Endothelial cell (in vitro differentiated cells): ENCODE measurements around the gene EEF1G. TPM values are rescaled to one million over a fixed set of nuclear protein-coding genes. Genes with fewer than 3 reads are reported as not detected.
"Not testable (repeated sequence)": the region's sequence is repeated elsewhere in the genome, so short reads cannot be mapped to it uniquely, and the experiment has no call there.

Experiments
- DNase-seq: peaks from one replicate; pipeline ENCODE4 v3.0.0; 2021; ENCODE audit warnings: low spot score
- H3K27ac Mint-ChIP-seq: one replicate; pipeline ENCODE4 v1.8.0; 2021; ENCODE audit warnings: mixed read lengths, inconsistent platforms; ENCODE audit not compliant: unreplicated experiment
- H3K27me3 Mint-ChIP-seq: one replicate; pipeline ENCODE4 v1.8.0; 2021; ENCODE audit warnings: mild to moderate bottlenecking, moderate library complexity, mixed read lengths, inconsistent platforms; ENCODE audit not compliant: unreplicated experiment
- H3K36me3 Mint-ChIP-seq: one replicate; pipeline ENCODE4 v1.8.0; 2021; ENCODE audit warnings: mild to moderate bottlenecking, low read depth, mixed read lengths, inconsistent platforms; ENCODE audit not compliant: unreplicated experiment
- H3K4me1 Mint-ChIP-seq: one replicate; pipeline ENCODE4 v1.8.0; 2021; ENCODE audit warnings: mild to moderate bottlenecking, mixed read lengths, inconsistent platforms; ENCODE audit not compliant: unreplicated experiment
- H3K4me3 Mint-ChIP-seq: one replicate; pipeline ENCODE4 v1.8.0; 2021; ENCODE audit warnings: mild to moderate bottlenecking, mixed read lengths, inconsistent platforms; ENCODE audit not compliant: unreplicated experiment
- H3K9me3 Mint-ChIP-seq: one replicate; pipeline ENCODE4 v1.8.0; 2021; ENCODE audit warnings: mixed read lengths, inconsistent platforms; ENCODE audit not compliant: unreplicated experiment
- CTCF ChIP-seq: fragments of 200-600 bp; sonication (generic); IDR thresholded peaks from one replicate; pipeline ENCODE4 v1.5.0; 2021; ENCODE audit warnings: antibody characterized with exemption; ENCODE audit not compliant: unreplicated experiment
- total RNA-seq: library from RNA; stranded (reverse); fragmentation: NEBNext Ultra II Directional; extraction: Animal tissue kit (Norgen Biotek cat#: 25700); gene quantifications from one replicate; pipeline ENCODE4 v1.2.1, GENCODE V29; 2021; ENCODE audit not compliant: unreplicated experiment

Gene EEF1G
- total RNA-seq, 1 donor from 2014 or later, result 1,951 TPM

GRCh38 chr11:62575156-62575555, 1.5 kb upstream of the EEF1G start:
- H3K9me3 Mint-ChIP-seq, result no peaks in the 10 kb centered on the region
- peaks cover 69% of the 10 kb centered on the region for H3K4me1 Mint-ChIP-seq
- DNase-seq, result no peak
- H3K36me3 Mint-ChIP-seq, result peaks cover 42% of the 10 kb centered on the region
- H3K27ac Mint-ChIP-seq, result peak overlapping the region; percentile 96
- H3K4me3 Mint-ChIP-seq, result peak overlapping the region; percentile 99
- peaks cover 10% of the 10 kb centered on the region for H3K27me3 Mint-ChIP-seq
- TF ChIP-seq CTCF, result no peak

- H3K27ac Mint-ChIP-seq, result peak overlapping the region; percentile 96
- peaks cover 70% of the 10 kb centered on the region for H3K4me1 Mint-ChIP-seq
- no peaks in the 10 kb centered on the region for H3K9me3 Mint-ChIP-seq
- peaks cover 10% of the 10 kb centered on the region for H3K27me3 Mint-ChIP-seq
- peak overlapping the region; percentile 99 for H3K4me3 Mint-ChIP-seq
- TF ChIP-seq CTCF, result no peak
- DNase-seq, result peak; percentile 19
- H3K36me3 Mint-ChIP-seq, result peaks cover 45% of the 10 kb centered on the region
These were observed 826 bp upstream of the EEF1G start for GRCh38 chr11:62574363-62575071.

GRCh38 chr11:62573006-62573591, 592 bp downstream of the EEF1G start:
- DNase-seq, result peak; percentile 22
- peak overlapping the region; percentile 77 for H3K27ac Mint-ChIP-seq
- peaks cover 47% of the 10 kb centered on the region for H3K36me3 Mint-ChIP-seq
- no peaks in the 10 kb centered on the region for H3K9me3 Mint-ChIP-seq
- no peak for TF ChIP-seq CTCF
- H3K4me3 Mint-ChIP-seq, result peak overlapping the region; percentile 99
- H3K27me3 Mint-ChIP-seq, result peaks cover 10% of the 10 kb centered on the region
- peaks cover 67% of the 10 kb centered on the region for H3K4me1 Mint-ChIP-seq

GRCh38 chr11:62572431-62572830, 1.3 kb downstream of the EEF1G start:
- Mint-ChIP-seq H3K27ac (no peak overlapping the region), H3K4me3 (peak overlapping the region; percentile 99), H3K9me3 (no peaks in the 10 kb centered on the region), H3K27me3 (peaks cover 8% of the 10 kb centered on the region), H3K4me1 (peaks cover 62% of the 10 kb centered on the region), H3K36me3 (peaks cover 49% of the 10 kb centered on the region)
- TF ChIP-seq CTCF, result no peak
- DNase-seq, result no peak

GRCh38 chr11:62571493-62571892, 2.2 kb downstream of the EEF1G start:
- Mint-ChIP-seq H3K36me3 (peaks cover 54% of the 10 kb centered on the region), H3K27ac (peak overlapping the region; percentile 49), H3K4me3 (peak overlapping the region; percentile 99), H3K4me1 (peaks cover 56% of the 10 kb centered on the region)
- DNase-seq, H3K27me3 Mint-ChIP-seq, H3K9me3 Mint-ChIP-seq: not testable (repeated sequence)

- H3K27ac Mint-ChIP-seq, result peak overlapping the region; percentile 20
- peaks cover 50% of the 10 kb centered on the region for H3K4me1 Mint-ChIP-seq
- peak overlapping the region; percentile 81 for H3K4me3 Mint-ChIP-seq
- not testable (repeated sequence) for DNase-seq, H3K9me3 Mint-ChIP-seq, H3K27me3 Mint-ChIP-seq
- H3K36me3 Mint-ChIP-seq, result peaks cover 58% of the 10 kb centered on the region
These were observed 2.8 kb downstream of the EEF1G start for GRCh38 chr11:62570903-62571302.
